HUES48 (cell line): ENCODE measurements around the gene OR6C2.
"Not testable (repeated sequence)": the region's sequence is repeated elsewhere in the genome, so short reads cannot be mapped to it uniquely, and the experiment has no call there.

Experiments
- H3K27ac ChIP-seq: one replicate; pipeline ENCODE4 v1.7.0; 2013; ENCODE audit warnings: low read depth, low read length, inconsistent platforms
- H3K27me3 ChIP-seq: 2 replicates; pipeline ENCODE4 v1.6.1; 2013; ENCODE audit warnings: mild to moderate bottlenecking, low read length; ENCODE audit not compliant: control insufficient read depth, insufficient read depth
- H3K36me3 ChIP-seq: 2 replicates; pipeline ENCODE4 v1.6.1; 2013; ENCODE audit warnings: low read length; ENCODE audit not compliant: control insufficient read depth, insufficient read depth
- H3K4me1 ChIP-seq: 2 replicates; pipeline ENCODE4 v1.6.1; 2013; ENCODE audit warnings: mild to moderate bottlenecking, low read length; ENCODE audit not compliant: control insufficient read depth, insufficient read depth
- H3K4me3 ChIP-seq: 2 replicates; pipeline ENCODE4 v1.5.1; 2013; ENCODE audit warnings: mild to moderate bottlenecking, low read depth, low read length
- H3K9ac ChIP-seq: 2 replicates; pipeline ENCODE4 v1.6.1; 2013; ENCODE audit warnings: mild to moderate bottlenecking, low read depth, low read length, moderate library complexity
- H3K9me3 ChIP-seq: 2 replicates; pipeline ENCODE4 v1.6.1; 2013; ENCODE audit warnings: low read length; ENCODE audit not compliant: control insufficient read depth, insufficient read depth

The OR6C2 gene

DNA sequence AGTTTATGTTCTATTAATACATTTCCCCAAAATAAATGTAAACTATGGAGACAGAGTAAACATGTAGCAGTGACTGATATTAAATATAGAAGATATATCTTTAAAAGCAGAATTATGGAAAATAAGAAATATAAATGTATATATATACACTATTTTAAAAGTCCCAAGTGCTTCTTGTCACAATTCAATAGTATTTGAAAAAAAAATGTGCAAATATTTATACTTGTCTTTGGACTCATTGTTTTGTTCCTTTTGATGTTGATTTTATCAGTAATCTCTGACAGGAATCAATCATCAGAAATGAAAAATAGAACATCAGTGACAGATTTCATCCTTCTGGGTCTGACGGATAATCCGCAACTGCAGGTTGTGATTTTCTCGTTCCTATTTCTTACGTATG is 17.9 kb upstream of the OR6C2 start, which contains the start of gene OR6C76:
OR6C76 (plus strand) TSS at position 301 of the 400 bp plus-strand sequence; CDS start at position 301, 0 bp downstream.
- H3K9me3 ChIP-seq: no peaks in the 10 kb centered on the region
- no peak within 1 kb of the TSS for H3K4me3 ChIP-seq
- no peaks in the 10 kb centered on the region for H3K36me3 ChIP-seq
- H3K9ac ChIP-seq: no peak within 1 kb of the TSS
- peaks cover 23% of the 10 kb centered on the region for H3K4me1 ChIP-seq
- no peaks in the 10 kb centered on the region for H3K27me3 ChIP-seq
- no peak within 1 kb of the TSS for H3K27ac ChIP-seq

DNA sequence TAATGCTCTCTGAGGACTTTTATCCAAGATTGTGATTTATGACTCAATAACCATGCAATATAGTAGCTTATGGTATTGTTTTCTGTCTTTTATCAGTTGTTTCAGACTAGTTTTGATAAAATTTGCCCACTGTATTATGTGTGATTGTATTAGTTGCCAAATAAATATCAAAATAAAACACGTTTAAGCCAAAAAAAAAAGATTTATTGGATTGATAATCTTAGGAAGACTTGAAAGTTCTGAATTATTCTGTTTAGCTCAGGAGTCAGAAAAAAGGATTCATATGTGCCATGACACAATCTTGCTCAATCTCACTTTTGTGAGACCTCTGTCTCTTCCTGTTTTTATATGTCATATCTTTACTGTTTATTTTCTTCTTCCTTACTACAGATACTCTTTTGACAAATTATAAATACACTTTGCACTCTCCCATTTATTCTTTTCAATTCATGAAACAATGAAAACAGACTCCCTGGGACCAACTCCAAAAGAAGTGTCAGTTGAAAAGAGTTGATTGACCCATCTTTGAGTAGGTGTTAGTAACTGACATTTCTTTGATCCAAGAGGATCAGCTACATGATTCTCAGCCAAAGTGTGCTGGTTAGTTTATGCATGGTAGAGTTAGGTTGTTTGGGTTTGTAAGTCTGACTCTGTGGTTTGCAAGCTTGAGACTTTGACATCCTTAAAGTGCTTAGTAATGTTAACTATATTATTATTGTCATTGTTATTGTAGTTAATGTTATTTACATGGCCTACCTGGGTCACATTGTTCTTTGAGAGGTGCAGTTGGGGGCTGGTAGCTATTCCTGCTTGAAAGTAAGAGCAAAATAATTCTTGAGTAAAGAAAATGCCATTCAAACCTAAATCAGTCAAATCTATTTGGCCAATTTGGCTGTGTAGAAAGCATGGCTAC is 15.3 kb upstream of the OR6C2 start:
- no peaks in the 10 kb centered on the region for H3K27me3 ChIP-seq
- H3K36me3 ChIP-seq: no peaks in the 10 kb centered on the region
- no peak overlapping the region for H3K9ac ChIP-seq
- H3K27ac ChIP-seq: peak overlapping the region; percentile 69
- H3K4me3 ChIP-seq: peak overlapping the region; percentile 2; the same call in 1 of the 2 replicates
- no peaks in the 10 kb centered on the region for H3K9me3 ChIP-seq
- peaks cover 23% of the 10 kb centered on the region for H3K4me1 ChIP-seq

GRCh38 chr12:55441233-55441632 is 2.6 kb upstream of the OR6C2 start:
- not testable (repeated sequence) for H3K36me3 ChIP-seq, H3K27me3 ChIP-seq, H3K9ac ChIP-seq, H3K4me3 ChIP-seq, H3K27ac ChIP-seq, H3K4me1 ChIP-seq
- H3K9me3 ChIP-seq: peaks cover 13% of the 10 kb centered on the region; the same call in 1 of the 2 replicates

- no peak overlapping the region for H3K4me3 ChIP-seq
- H3K9ac ChIP-seq: no peak overlapping the region
- no peaks in the 10 kb centered on the region for H3K4me1 ChIP-seq
- no peak overlapping the region for H3K27ac ChIP-seq
- no peaks in the 10 kb centered on the region for H3K36me3 ChIP-seq
- H3K9me3 ChIP-seq: peaks cover 11% of the 10 kb centered on the region; the same call in 1 of the 2 replicates
- H3K27me3 ChIP-seq: no peaks in the 10 kb centered on the region
Observed at GRCh38 chr12:55445357-55445756, 1.5 kb downstream of the OR6C2 start.

DNA sequence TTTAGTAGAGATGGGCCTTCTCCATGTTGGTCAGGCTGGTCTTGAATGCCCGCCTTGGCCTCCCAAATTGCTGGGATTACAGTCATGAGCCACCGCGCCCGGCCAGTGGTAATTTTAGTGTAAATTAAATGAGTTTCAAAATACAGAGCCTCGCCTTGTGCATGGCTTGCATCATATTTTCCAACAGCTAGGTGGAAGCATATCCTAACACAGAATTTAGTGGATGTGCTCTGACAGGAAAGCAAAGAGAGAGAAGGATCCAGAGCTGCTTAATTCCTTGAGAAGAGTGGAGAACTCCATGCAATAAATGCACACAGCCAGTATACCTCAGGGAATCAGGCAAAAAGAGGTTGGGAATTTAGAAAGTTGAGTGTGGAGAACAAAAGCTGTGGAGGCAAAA is 2.5 kb downstream of the OR6C2 start:
- H3K27me3 ChIP-seq: no peaks in the 10 kb centered on the region
- no peak overlapping the region for H3K4me3 ChIP-seq
- H3K4me1 ChIP-seq: no peaks in the 10 kb centered on the region
- H3K9ac ChIP-seq: no peak overlapping the region
- 0 out of 2 replicates have a peak, but pooled peaks cover 4% of the 10 kb centered on the region for H3K9me3 ChIP-seq
- no peak overlapping the region for H3K27ac ChIP-seq
- H3K36me3 ChIP-seq: no peaks in the 10 kb centered on the region

DNA sequence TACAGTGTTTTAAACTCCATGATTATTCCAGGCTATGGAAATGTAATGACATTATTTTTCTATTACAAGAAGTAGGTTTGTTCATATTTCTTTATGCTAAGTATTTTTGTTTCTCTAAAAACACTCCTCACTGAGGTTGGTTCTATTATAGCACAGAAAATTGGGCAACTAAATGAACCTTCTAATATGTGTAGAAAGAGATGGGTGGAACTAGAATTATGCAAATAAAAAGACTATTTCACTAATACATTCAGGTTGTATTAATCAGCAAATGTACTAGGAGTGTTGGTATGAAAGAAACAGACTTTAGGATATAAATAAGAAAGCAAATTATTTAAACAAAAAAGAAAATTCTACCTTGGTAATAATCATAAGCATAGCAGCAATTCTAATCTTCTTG is 4.9 kb downstream of the OR6C2 start:
- Histone ChIP-seq H3K9me3 (no peaks in the 10 kb centered on the region), H3K27ac (no peak overlapping the region), H3K4me3 (no peak overlapping the region), H3K9ac (no peak overlapping the region), H3K27me3 (no peaks in the 10 kb centered on the region), H3K36me3 (no peaks in the 10 kb centered on the region), H3K4me1 (no peaks in the 10 kb centered on the region)

GRCh38 chr12:55464926-55465325 is 21.1 kb downstream of the OR6C2 start:
- H3K4me1 ChIP-seq, H3K9ac ChIP-seq, H3K36me3 ChIP-seq, H3K9me3 ChIP-seq, H3K4me3 ChIP-seq, H3K27me3 ChIP-seq, H3K27ac ChIP-seq: not testable (repeated sequence)

DNA sequence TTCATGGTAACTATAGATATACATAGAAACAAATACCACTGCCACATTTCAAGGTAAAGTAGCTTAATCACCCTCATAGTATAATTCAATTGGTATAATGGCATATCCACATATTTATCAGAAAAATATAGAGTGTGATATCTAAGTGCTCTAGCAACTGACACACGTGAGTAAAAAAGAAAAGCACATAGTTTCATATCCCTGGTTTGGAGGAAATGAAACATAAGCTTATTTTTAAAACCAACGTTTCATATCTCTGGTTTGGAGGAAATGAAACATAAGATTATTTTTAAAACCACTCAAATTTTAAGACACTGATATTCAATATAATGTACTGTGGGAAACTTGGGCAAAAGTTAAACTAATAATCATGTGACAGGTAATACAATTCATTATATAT is 24.0 kb downstream of the OR6C2 start:
- no peak overlapping the region for H3K4me3 ChIP-seq
- H3K4me1 ChIP-seq: peaks cover 4% of the 10 kb centered on the region
- H3K27ac ChIP-seq: no peak overlapping the region

GRCh38 chr12:55469291-55469690 is 25.4 kb downstream of the OR6C2 start:
- Histone ChIP-seq H3K4me3 (no peak overlapping the region), H3K27me3 (no peaks in the 10 kb centered on the region), H3K27ac (no peak overlapping the region), H3K9me3 (no peaks in the 10 kb centered on the region), H3K36me3 (no peaks in the 10 kb centered on the region), H3K9ac (no peak overlapping the region), H3K4me1 (peaks cover 4% of the 10 kb centered on the region)

More for the DNA sequence above, 24.0 kb downstream of the OR6C2 start:
- H3K9ac ChIP-seq: no peak overlapping the region
- H3K9me3 ChIP-seq: no peaks in the 10 kb centered on the region
- no peaks in the 10 kb centered on the region for H3K36me3 ChIP-seq
- no peaks in the 10 kb centered on the region for H3K27me3 ChIP-seq

GRCh38 chr12:55470088-55470829 is 26.4 kb downstream of the OR6C2 start, which contains the start of gene OR6C70:
Gene OR6C70, minus strand, starts transcription at chr12:55470138. Its CDS starts 0 bp downstream, at chr12:55470138.
- Histone ChIP-seq H3K4me3 (no peak within 1 kb of the TSS), H3K27me3 (no peaks in the 10 kb centered on the region), H3K4me1 (peaks cover 4% of the 10 kb centered on the region), H3K9me3 (no peaks in the 10 kb centered on the region), H3K27ac (no peak within 1 kb of the TSS), H3K9ac (no peak within 1 kb of the TSS), H3K36me3 (no peaks in the 10 kb centered on the region)

- H3K9ac ChIP-seq: no peak overlapping the region
- peaks cover 4% of the 10 kb centered on the region for H3K4me1 ChIP-seq
- H3K4me3 ChIP-seq: no peak overlapping the region
- no peak overlapping the region for H3K27ac ChIP-seq
- no peaks in the 10 kb centered on the region for H3K36me3 ChIP-seq
- H3K9me3 ChIP-seq: no peaks in the 10 kb centered on the region
- H3K27me3 ChIP-seq: no peaks in the 10 kb centered on the region
Observed at GRCh38 chr12:55472264-55472663, 28.4 kb downstream of the OR6C2 start.
